Stimulated activated CD8-positive, alpha-beta memory T cell treated with anti-CD3 and anti-CD28 coated beads, Interleukin-7, amount 100 ng/mL, for 4 hours (primary cell): Measurements from ENCODE around the gene RDH12.
"Not testable (repeated sequence)": the region's sequence is repeated elsewhere in the genome, so short reads cannot be mapped to it uniquely, and the experiment has no call there.

ENCODE experiments used
- DNase-seq, 2 donors: peaks; one replicate each; pipeline ENCODE4 v3.0.0-alpha.2; 2020; ENCODE audit warnings: low read depth in 2 of 2

Gene RDH12

GRCh38 chr14:67701492-67701891, at the start of gene RDH12:
Gene RDH12 (plus strand): TSS chr14:67701886. CDS start chr14:67722643, 20,757 bp downstream.
- not testable (repeated sequence) for DNase-seq

- DNase-seq, result no peak
These were observed 49.5 kb upstream of the RDH12 start for GRCh38 chr14:67652189-67652588.

GRCh38 chr14:67653651-67654280, 47.9 kb upstream of the RDH12 start:
- no peak for DNase-seq

GRCh38 chr14:67663633-67664032, 38.1 kb upstream of the RDH12 start:
- no peak for DNase-seq

GRCh38 chr14:67665868-67666267, 35.8 kb upstream of the RDH12 start:
- DNase-seq, result no peak

GRCh38 chr14:67666750-67667449, 34.8 kb upstream of the RDH12 start:
- DNase-seq, result no peak

- DNase-seq, result no peak
These were observed 33.1 kb upstream of the RDH12 start for GRCh38 chr14:67668559-67668958.

GRCh38 chr14:67673451-67673850, 28.2 kb upstream of the RDH12 start:
- DNase-seq, result no peak

- peak in 1 of 2 donors; percentile 31 for DNase-seq
These were observed 27.6 kb upstream of the RDH12 start for GRCh38 chr14:67674139-67674479.

- DNase-seq, result peak in 1 of 2 donors; percentile 74
These were observed 27.0 kb upstream of the RDH12 start, which contains the start of gene VTI1B for GRCh38 chr14:67674480-67675218. Gene VTI1B (minus strand): TSS chr14:67674632. CDS start chr14:67674489, 143 bp downstream.

GRCh38 chr14:67675219-67675582, 26.5 kb upstream of the RDH12 start:
- no peak for DNase-seq

GRCh38 chr14:67679006-67679405, 22.7 kb upstream of the RDH12 start:
- DNase-seq, result no peak

GRCh38 chr14:67680121-67680602, 21.5 kb upstream of the RDH12 start:
- no peak for DNase-seq

- DNase-seq, result no peak
These were observed 20.7 kb upstream of the RDH12 start for GRCh38 chr14:67680941-67681340.

- no peak for DNase-seq
These were observed 17.8 kb upstream of the RDH12 start for GRCh38 chr14:67683842-67684241.

- no peak for DNase-seq
These were observed 11.7 kb upstream of the RDH12 start for GRCh38 chr14:67690011-67690410.

GRCh38 chr14:67694791-67695393, 6.8 kb upstream of the RDH12 start:
- peak; percentile 61 to 67 for DNase-seq

- peak; percentile 72 to 78 for DNase-seq
These were observed 6.2 kb upstream of the RDH12 start, which contains the start of gene RDH11 for GRCh38 chr14:67695394-67695949. Gene RDH11 (minus strand): TSS chr14:67695764. CDS start chr14:67695703, 61 bp downstream.

GRCh38 chr14:67697006-67697405, 4.7 kb upstream of the RDH12 start:
- no peak for DNase-seq

GRCh38 chr14:67698179-67698578, 3.5 kb upstream of the RDH12 start:
- no peak for DNase-seq

- no peak for DNase-seq
These were observed 2.3 kb downstream of the RDH12 start for GRCh38 chr14:67703997-67704396.
